HG03442 (cell line): ENCODE measurements around the gene RFC2.
"Not testable (repeated sequence)": the region's sequence is repeated elsewhere in the genome, so short reads cannot be mapped to it uniquely, and the experiment has no call there.

ENCODE experiments used
- ATAC-seq: cut with Tn5 transposase; IDR thresholded peaks from one replicate; pipeline ENCODE4 v1.9.1; 2021; ENCODE audit warnings: mild to moderate bottlenecking, moderate library complexity; ENCODE audit not compliant: unreplicated experiment

Gene RFC2

DNA sequence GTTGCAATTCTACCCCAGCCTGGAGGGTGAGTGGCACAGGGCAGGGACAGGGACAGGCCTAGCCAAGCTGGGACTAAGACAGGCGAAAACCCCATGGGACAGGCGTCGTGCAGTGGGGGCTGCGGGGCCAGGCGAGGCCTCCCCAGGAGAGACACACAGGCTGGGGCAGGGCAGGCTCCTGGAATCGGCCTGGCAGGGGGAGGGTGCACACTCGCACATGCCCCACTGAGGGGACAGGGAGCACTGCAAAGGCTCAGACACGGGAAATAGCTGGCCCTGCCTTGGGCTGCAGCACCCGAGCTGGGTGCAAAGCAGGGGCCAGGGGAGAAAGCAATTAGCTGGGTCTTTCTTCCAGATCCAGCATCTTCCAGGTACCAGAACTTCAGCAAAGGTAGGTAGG is 34.0 kb downstream of the RFC2 start:
- no peak for ATAC-seq

DNA sequence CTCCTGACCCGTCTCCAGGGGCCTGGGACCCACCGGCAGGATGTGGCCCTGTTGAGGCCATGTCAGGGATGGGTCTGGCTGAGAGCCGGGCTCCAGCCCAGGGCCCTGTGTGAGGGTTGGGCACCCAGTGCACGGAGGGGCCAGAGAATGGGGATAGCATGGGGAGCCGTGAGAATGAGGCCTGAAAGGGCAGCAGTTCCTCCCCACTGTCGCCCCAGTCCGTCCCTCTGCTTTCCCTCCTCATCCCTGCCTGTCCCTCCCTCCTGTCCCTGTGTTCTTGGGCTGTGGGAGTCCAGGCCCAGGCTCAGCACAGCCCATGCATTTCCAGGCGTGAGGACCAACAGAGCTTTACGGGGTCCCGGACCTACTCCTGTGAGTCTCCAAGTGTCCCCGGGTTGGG is 34.8 kb downstream of the RFC2 start:
- ATAC-seq, result no peak

DNA sequence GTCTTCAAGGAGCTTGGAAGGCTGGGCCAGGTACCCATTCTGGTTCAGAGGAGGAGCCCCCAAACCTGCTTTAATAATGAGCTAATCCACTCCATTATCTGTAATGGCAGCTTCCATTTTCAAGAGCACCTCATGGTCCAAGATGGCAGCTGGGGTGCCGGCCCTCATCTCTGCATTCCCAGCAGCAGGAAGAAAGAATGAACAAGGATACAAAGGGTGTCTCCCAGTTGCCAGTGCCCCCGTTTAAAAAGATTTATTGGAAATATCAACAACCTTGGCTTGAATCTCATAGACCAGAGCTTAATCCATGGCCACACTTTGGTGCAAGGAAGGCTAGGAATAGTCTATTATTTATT is 35.9 kb downstream of the RFC2 start:
- no peak for ATAC-seq

DNA sequence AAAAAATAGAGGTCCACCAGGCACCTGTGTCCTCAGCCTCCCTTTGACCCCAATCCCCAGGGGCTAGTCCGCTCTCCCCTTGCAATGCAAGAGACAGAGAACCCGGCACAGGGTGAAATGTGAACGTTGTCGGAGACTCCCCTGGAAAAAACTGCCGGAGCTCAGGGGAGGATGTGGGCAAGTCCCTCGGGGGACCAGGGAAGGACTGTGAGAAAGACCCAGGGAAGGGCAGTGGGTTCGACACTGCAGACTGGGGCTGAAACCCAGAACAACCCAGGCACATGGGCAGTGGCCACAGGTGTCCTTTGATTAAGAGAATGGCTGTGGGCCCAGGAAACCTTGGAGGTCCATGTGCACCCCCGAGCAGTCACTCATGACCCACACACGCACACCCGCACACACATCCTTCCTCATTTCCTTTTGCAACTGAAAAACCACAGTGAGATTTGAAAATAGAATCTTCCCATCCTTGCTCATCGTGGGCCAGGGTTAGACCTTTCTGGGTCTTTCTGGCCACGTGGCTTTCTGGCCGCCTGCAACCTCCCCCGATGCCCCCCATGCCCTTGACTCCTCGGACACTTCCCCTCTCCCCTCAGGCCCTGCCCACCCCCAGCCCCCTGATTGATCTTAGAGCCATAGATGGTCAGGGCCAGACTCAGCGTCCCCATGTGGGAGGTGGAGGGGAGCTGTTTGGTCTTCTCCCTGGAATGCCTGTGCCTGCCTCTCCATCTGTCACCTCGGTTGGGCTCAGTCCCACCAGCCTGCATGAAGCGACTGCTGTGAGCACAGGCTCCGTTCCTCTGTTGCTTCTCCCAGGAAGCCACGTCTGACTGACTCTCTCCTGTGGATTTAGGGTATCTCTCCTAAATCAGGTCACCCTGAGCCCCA is 36.5 kb downstream of the RFC2 start:
- ATAC-seq, result no peak

DNA sequence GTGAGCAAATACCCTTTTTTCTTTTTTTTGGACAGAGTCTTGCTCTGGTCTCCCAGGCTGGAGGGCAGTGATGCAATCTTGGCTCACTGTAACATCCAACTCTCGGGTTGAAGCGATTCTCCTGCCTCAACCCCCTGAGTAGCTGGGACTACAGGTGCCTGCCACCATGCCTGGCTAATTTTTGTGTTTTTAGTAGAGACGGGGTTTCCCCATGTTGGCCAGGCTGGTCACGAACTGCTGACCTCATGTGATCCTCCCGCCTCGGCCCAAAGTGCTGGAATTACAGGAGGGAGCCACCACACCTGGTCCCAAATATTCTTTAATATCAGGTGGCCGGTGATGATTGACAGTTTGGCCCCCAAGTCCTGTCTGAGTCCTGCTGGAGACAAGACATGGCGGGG is 37.8 kb downstream of the RFC2 start:
- ATAC-seq, result no peak

DNA sequence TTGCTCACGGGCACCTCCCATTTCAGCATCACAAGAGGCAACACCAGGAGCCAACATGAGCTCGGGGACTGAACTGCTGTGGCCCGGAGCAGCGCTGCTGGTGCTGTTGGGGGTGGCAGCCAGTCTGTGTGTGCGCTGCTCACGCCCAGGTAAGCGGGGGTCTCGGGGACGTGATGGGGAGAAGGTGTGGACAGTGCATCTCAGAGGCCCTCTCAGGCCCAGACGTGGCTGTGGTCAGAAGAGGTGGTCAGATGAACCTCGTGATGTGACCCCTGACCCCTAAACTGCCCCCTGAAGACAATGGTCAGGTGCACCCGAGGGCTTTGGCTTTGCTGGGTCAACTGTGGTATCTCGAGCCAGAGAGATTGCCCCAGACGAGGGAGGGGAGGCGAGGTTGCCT is 38.3 kb downstream of the RFC2 start:
- no peak for ATAC-seq

DNA sequence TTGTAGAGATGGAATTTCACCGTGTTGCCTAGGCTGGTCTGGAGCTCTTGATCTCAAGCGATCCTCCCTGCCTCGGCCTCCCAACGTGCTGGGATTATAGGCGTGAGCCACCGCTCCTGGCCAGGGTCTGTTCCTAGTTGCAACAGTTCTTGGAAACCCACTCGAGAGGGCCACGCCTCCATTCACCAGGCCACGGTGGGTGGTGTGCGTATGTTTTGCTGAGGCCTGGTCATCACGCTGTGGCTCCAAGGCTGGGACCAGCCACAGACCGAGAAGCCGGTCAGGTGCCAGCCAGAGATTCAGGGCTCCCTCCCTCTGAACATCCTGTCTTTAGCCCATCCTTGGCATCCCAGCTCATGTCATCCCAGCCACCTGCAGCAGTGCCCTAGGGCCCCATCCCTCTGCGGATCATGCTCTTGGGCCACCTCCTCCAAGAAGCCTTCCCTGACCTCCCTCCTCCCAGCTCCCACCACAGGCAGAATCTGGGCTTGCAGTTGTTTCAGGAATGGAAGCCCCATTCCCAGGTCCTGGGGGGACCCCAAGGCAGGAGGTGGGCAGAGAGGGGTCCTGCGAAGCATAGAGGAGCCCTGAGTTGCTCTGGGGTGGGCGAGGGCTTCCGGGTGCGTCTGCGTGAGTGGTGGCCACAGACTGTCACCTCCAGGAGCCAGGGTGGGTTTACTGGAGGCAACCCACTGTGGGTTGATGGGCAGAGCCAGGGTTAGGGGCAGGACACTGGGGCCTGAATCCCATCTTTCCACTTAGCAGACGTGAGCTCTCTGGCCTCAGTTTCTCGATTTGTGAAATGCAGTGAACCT is 39.2 kb downstream of the RFC2 start:
- no peak for ATAC-seq

DNA sequence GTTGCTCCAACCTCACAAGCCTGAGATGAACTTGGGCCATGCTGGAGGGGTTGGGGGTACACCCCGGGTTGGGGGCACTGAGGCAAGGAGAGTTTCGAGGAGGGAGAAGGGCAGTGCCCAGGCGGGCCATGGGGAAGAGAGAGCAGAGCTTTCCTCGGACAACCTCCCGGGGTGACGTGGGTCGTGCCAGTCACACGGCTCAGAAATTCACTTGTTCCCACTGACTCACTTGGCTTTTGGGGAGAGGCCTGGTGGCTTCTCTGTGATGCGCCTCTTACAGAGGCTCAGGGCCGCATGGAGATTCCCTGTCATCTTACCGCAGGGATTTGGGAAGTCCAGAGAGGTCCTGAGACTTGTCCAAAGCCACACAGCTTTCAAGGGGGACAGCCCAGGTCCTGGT is 41.5 kb downstream of the RFC2 start:
- ATAC-seq, result no peak

DNA sequence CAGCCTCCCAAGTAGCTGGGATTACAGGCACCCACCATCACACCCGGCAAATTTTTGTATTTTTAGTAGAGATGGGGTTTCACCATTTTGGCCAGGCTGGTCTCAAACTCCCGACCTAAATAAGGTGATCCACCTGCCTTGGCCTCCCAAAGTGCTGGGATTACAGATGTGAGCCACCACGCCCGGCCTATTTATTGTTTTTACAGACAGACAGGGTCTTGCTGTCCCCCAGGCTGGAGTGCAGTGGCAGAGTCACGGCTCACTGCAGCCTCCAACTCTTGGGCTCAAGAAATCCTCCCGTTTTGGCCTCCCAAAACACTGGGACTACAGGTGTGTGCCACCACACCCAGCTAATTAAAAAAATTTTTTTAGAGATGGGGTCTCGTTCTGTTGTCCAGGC is 46.0 kb downstream of the RFC2 start:
- ATAC-seq, result not testable (repeated sequence)

DNA sequence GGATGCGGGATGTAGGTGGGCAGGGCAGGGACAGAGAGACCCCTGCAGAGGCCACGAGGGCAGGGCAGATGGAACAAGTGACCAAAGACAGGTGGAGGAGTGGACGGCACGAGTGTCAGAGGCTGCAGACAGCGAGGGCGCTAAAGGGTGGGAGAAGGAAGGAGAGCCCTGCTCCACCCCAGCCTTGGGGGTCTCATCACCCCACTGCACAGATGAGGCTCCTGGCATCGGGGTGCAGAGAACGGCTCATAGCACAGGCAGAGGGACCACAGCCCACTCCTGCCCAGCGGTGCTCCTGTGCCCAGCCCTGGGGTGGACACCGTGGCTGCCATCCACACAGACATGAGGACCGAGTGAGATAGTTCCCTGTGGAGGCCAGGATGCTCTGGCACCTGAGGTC is 46.6 kb downstream of the RFC2 start:
- ATAC-seq, result no peak

DNA sequence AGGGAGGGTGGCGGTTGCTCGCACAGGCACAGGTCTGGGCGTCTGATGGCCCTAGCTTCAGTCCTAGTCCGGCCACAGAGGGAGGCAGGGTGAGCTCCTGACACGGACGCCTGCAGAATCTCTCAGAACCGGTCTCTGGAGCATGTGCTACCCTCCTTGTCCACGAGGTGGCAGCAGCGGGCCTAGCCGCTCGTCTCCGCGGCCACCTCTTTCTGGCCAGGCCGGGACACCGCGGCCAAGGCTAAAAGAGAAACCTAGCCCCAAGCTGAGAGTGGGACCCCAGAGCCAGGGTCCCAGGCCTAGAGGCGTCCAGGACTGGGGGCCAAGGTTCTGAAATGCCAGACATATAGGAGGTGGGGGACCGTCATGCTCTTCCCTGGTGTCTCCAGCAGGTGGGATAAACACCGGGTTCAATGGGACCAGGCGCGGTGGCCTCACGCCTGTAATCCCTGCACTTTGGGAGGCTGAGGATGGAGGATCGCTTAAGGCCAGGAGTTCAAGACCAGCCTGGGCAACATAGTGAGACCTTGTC is 47.5 kb downstream of the RFC2 start:
- ATAC-seq, result peak; percentile 23

DNA sequence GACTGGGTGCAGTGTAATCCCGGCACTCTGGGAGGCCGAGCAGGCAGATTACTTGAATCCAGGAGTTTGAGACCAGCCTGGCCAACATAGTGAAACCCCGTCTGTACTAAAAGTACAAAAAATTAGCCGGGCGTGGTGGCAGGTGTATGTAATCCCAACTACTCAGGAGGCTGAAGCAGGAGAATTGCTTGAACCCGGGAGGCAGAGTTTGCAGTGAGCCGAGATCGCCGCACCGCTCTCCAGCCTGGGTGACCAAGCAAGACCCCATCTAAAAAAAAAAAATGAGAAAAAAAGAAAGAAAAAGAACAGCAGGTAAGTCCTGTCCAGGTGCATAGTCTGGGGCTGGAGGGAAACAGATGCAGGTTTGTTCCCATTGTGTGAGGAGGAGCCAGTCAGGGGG is 48.1 kb downstream of the RFC2 start:
- ATAC-seq, result not testable (repeated sequence)

DNA sequence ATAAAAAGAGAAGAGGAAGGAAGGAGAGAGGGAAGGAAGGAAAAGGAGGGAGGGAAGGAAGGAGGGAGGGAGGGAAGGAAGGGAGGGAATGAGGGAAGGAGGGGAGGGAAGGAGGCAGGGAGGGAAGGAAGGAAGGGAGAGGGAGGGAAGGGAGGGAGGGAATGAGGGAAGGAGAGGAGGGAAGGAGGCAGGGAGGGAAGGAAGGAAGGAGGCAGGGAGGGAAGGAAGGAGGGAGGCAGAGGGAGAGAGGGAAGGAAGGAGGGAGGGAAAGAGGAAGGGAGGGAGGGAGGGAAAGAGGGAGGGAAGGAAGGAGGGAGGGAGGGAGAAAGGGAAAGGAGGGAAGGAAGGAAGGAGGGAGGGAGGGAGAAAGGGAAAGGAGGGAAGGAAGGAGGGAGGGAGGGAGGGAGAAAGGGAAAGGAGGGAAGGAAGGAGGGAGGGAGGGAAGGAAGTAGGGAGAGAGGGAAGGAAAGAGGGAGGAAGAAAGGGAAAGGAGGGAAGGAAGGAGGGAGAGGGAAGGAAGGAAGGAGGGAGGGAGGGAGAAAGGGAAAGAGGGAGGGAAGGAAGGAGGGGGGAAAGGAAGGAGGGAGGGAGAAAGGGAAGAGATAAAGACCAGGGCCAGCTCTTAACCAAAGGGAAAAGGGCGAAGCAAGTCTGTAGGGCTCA is 50.1 kb downstream of the RFC2 start:
- no peak for ATAC-seq

DNA sequence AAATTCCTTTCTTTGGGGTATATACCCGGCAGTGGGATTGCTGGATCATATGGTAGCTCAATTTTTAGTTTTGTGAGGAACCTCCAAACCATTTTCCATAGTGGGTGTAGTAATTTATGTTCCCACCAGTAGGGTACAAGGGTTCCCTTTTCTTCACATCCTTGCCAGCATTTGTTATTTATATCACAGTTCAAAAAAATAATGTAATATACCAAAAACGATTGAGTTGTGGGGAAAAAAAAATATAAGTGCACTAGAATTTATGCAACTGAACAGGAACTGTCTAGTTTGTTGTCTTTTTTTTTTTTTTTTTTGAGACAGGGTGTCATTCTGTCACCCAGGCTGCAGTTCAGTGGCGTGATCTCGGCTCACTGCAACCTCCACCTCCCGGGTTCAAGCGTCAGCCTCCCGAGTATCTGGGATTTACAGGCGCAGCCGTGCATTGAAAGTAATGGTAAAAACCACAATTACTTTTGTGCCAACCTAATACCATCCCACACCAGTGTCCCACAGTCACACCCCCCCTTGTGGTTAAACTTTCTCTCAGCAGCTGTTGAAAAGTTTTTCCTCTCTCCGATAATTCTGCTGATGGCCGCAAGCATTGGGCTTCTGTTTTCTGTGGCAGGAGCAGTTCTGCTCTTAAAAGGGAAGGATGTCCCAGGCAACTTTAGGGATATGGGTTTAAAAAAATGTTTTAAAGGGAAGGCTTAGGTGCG is 51.2 kb downstream of the RFC2 start:
- ATAC-seq, result no peak

DNA sequence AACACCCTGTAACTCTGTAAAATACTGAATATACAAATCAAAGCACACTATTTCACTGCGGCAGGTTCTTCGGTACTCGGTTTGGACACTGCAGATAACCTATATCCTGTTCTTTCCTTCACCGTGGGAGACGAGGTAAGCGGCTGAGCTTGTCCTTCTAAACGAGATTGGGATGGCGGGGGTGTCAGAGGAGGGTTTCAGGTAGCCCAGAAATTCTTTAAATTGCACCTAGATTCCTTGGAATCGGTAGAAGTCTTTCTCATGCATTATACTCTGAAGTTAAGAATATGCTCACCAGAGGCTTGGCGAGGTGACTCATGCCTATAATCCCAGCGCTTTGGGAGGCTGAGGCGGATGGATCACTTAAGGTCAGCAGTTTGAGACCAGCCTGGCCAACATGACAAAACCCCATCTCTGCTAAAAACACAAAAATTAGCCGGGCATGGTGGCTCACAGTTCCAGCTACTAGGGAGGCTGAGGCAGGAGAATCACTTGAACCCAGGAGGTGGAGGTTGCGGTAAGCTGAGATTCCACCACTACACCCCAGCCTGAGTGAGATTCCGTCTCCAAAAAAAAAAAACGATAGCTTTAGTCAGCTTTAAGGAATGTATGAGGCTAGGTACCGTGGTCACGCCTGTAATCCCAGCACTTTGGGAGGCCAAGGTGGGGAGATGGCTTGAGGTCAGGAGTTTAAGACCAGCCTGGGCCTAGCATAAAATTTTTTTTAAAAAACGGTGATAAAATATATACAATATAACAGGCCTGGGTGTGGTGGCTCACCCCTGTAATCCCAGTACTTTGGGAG is 54.4 kb downstream of the RFC2 start:
- ATAC-seq, result no peak

DNA sequence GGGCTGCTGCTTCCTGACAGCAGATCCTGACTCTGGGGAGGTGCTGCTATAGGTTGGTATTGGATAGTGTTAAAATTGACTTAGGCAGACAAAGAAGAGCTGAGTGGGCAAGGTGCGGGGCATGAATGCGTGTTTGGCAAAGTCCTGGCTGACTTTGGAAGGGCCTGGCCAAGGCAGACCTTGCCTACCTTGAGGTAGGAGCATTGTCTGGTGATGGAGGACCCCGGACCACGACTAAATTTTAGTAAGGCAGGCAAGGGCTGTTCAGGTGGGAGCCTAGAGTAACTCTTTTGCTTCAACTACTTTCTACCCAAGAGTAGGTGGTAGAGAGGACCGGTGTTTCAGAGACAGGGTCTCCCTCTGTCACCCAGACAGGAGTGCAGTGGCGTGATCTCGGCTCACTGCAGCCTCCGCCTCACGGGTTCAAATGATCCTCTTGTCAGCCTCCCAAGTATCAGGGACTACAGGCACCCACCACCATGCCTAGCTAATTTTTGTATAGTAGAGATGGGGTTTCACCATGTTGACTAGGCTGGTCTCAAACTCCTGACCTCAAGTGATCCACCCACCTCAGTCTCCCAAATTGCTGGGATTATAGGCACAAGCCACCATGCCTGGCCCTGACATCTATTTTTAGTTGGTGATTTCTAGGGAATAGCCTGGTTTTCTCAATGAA is 56.6 kb downstream of the RFC2 start:
- ATAC-seq, result no peak

DNA sequence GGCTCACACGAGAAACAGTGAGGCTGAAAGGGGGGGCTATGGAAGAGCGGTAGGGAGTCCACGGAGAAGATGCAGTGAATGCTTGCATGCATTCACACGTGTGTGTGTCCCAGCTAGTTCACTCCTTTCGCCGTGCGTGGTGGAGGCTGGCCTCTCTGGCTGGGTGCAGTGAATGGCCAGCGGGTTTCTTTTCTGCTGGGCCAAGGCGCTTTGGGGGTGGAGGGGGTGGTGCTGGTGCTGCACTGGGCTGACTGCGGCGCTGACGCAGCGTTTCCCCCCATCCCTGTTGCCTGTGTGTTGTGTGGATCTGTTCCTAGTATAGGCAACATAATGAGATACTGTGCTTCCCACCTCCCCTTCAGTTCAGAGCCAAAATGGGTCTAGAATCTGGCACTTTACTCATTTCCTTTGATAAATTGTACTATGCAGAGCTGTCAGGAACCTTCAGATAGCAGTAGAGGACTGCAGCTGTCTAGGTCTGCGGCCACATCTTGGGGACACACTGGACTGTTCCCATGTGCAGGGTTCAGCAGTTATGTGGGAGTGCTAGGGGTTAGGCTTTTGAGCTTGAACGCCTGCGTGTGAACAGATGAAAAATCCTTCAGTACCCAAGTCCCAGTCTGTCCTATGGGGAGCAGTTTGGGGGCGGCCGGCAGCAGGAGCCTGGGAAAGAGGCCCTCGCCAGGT is 58.1 kb downstream of the RFC2 start:
- not testable (repeated sequence) for ATAC-seq

DNA sequence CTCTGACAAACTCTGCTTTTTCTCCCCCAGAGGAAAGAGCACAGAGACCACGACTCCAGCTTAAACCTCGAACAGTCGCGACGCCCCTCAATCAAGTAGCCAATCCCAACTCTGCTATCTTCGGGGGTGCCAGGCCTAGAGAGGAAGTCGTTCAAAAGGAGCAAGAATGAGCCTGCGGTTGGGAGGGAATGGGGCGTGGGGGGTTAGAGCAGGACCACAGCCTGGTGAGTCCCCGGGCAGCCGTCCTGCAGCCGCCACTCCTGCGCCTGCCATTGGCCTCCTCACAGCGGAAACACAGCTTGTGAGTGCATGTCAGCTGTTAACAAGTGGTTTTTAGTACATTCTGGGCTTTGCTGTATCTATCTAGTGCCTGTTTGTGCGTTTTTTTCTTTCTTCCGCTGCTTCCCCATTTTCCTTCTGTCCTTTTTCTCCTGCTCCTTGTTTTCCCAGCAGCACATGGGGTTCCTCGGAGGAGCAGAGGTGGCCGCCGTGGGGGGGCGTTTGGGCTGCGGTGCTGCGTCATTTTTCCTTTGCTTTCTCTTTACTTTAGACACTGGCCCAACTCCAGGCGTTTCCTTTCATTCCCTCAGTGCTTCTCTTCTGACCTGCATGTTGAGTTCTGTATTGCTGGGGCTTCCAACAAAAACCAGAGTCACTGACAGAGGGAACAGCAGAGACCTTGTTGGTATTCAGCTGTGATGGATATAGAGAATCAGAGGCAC is 58.9 kb downstream of the RFC2 start:
- ATAC-seq, result not testable (repeated sequence)
